Dermis blood vessel endothelial cell (primary cell): ENCODE results near the gene HCN1. TPM values are rescaled to one million over a fixed set of nuclear protein-coding genes. Genes with fewer than 3 reads are reported as not detected.

Source experiments
- DNase-seq: peaks from one replicate; pipeline ENCODE4 v3.0.0; 2010
- total RNA-seq: library from RNA; depleted of rRNA; stranded (reverse); fragments of >200 nt; gene quantifications from 2 replicates; pipeline ENCODE4 v1.2.3, GENCODE V29; 2014

HCN1 gene
- total RNA-seq: not detected in 2 replicates

DNA sequence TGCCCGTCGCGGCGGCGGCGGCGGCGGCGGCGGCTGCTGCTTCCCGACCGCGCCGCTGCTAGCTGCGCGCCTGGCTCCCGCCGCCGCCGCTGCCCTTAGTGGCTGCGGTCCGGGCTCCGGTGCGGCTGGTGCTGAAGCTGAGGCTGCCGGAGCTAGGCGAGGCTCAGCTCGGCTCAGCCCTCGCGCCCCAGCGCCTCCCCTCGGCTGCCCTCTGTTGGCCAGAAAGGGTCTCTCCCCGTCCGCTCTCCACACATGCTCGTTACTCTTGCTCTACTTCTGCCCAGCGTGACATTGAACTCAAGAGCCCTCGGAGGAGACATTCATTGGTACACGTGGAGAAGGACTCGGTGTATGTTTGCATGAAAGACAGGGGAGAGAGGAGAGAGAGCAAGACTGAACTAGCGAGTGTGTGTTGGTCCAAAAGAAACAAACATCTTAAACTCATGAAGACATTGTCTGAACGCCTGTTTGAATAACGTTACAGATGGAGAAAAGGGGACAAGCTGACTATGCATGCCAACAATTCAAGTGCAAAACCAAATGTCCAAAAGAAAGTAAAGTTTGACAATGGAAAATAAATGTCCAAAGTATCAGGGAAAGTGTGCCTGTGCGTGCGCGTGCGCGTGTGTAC, at the start of gene HCN1:
TSS of gene HCN1 (minus strand) at position 175 of the 631 bp plus-strand sequence.
- DNase-seq: peak; percentile 84

DNA sequence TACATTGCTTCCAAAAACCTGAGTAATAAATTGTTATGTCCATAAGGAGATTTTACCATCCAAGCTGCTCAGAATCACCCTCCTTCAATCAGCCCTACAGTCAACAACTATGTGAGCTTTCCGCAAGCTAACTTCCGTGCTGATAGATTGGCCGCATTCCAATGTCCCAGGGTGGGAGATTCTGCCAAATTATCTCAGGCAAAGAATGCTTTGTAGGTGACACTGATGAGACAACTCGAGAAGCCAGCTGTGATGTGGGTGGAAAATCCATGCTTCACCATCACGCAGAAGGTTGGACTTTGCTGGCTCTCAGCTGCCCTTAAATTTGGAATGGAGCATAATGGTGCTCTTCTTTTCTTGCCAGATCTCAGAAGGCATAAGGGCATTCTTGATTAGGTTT, 44.9 kb upstream of the HCN1 start:
- no peak for DNase-seq

DNA sequence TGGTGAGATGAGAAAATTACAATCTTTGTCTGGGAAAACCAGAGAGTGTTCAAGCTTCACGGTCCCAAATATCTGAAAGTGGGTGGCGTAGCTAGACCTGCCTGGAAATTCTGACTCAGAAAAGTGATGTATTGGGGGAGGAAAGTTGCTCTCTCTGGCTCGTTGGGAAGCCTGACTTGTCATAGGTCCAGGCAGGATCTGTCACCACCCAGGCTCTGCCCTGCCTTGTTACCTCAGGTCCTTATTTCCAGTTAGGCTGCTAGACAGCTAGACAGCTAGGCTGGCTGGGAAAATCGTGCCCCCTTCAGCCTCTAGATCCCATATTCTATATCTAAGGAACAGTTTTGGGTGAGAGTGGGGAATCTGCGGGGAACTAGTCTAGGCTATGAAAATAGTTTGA, 41.0 kb upstream of the HCN1 start:
- DNase-seq: no peak

DNA sequence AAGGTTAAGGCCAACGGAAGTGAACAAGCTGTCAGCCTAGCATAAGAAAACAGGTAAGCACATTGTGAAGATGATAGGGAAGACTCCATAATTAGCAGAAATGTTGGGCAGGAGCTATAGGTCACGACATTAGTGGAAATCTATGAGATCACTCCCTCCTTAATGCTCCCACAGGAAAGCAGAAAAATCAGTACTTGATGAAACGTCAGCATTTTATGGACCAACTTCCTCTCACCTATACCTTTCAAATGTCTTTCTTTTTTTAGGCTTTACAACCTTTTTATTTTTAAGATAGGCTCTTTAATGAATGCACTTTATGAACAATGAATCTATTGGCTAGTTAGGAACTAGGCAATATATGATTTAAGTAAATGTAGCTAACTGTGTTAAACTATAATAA, 29.4 kb upstream of the HCN1 start:
- no peak for DNase-seq

DNA sequence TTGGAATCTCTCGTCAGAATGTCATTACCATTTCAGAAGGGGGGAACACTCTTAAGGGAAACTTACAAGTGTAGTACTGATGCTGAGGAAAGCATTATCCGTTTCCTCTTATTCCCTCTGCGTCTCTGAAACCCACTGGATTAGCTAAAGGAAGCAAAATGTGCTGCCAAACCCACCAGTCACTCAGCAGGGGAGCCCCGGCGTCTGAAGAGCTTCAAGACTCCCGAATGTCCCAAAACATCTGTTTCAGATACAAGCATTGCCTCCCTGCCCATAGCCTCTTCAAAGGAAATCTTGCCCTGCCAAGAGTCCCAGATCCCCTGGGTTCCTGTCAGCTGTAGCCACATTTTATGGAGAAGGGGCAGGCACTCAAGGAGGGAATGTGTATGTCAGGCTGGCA, 1.0 kb upstream of the HCN1 start:
- no peak for DNase-seq

DNA sequence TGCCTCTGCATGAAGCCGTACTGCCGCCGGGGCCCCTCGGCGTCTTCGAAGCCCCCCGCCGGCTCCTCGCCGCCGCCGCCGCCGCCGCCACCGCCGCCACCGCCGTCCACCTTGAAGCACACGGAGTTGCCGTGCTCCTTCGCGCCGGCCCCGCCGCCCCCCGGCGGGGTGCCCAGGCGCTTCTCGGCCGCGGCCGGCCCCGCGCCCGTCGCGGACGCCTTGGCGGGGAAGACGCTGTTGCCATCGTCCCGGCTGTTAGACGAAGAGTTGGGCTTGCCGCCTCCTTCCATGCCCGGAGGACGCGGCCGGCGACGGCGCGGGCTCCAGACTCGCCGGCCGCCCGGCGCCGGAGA, 400 bp downstream of the HCN1 start:
- DNase-seq: no peak

DNA sequence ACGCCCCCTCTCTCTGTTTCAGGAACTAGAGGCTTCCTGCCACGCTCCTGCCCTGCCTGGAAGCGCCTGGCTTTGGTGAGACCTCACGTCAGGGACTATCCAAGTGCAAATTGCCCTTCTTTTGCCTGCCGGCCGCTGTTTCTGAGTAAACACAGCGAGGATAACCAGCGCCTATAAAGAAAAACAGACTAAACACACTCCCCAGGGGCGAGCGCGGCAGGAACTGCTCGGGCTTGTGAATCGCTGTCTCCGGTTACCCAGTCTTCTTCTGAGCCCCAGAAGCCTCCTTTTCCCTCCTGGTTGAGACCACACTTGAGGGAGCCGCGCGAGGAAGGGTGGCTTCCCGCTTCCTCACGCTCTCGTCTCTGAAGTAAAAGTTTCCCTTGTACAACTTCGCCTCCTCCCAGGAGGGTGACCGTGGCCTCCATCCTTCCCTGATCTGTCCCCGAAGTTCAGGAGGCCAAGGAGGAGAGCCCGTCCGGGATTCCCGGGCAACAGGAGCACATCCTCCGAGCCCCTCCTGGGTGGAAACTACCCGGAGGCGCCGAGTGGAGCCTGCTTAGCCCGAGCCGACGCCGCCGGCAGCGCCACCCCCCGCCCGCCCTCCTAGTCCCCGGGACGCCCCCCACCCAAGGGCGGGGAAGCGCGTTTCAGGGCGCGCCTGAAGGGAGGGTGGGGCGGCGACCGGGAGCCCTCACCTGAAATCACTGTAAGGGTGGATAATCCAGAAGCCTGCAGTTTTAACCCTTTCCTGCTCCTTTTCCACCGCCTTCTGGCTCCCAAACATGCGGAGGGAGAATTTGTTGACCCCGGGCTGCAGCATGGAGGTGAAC, 993 bp downstream of the HCN1 start:
- DNase-seq: no peak

DNA sequence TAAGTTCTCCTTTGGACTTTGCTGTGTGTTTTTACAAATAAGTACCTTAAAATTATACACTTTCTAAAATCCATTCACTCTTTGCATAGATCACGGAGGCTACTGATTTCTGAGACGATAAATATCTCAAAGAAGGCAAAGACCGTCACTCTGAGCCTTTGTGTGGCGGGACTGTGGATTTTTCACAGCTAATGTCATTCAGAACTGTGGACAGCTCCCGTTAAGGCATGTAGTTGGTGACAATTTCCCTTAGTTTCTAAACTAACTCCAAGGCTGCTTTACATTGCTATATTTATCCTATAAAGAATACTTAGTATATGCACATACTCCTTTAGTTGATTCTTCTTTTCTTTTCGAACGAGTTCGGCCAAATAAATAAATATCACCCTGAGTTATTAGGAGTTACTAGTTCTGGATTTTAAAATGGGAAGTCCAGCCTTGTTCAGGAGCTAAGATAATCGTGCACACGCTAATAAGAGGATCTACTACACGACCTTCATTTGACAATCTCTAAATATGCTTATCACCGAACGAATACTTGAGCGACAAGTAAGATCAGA, 1.8 kb downstream of the HCN1 start:
- peak; percentile 5 for DNase-seq

DNA sequence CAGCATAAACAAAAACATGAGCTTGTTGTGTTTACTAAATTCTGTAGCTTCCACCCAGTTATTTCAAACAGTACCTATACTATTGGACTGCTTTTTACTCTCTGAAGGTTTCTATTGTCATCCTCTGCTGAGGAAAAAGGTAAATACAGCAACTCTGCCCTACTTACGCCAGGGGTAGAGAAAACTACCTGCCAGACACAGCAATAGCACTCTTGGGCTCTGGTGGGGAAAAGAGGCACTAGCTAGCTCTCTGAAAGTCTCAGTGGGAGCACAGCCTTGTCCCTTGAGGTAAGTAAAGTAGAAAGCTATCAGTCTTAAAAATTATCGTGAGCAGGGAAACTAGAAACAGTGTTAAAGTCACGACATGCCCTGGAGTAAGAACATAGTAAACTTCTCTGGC, 3.7 kb downstream of the HCN1 start:
- no peak for DNase-seq

DNA sequence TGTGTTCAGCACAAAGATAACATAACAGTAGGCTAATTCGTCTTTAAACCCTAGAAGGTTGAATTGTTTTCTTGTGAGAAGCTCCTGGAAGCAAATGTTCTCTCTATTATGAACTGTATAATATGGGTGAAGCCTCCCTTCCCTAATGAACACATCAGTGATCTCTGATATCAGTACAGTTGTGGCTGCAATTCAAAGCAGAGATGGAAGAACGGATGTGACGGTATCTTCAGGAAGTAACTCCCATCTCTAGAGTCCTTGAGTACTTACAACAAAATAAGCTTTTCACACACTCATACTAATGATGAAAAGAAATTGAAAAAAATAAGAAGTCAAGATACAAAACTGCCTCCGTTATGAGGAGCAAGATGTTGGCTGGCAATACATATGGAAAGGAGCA, 4.5 kb downstream of the HCN1 start:
- DNase-seq: no peak

DNA sequence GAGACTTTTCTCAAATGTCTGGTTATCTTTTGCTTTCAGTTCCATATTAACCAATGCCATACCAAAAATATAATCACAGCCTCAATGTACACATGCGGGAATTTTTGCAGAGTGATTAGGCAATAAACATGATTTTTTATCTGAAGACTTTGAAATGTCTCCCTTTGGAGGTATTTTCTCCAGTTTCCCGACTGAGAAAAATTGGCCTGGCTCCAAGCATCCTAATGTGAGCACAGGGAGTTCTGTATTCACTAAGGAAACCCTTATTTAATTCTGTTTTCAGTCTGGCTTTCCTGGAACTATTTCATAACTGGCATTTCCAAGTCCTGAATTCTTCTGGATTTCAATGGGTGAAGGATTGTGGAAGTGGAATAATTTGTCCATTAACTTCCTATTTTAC, 8.5 kb downstream of the HCN1 start:
- no peak for DNase-seq

DNA sequence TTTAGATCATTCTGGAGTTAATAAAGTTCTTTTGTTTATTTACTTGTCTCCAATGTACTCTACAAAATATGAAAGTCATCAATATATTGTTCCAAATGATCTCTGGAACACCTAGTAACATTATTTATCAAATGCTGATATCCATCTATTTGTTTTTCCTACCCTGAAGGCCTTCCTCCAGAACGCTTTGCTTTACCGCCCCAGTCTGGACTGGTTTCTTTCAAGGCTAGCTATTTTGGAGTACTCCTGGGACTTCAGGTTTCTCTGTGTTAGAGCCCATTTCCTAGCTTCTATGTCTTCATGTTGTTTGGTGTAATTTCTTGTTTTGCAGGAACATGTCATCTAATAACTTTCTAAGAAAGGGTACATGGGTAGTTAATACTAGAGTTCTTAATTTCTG, 9.6 kb downstream of the HCN1 start:
- no peak for DNase-seq

DNA sequence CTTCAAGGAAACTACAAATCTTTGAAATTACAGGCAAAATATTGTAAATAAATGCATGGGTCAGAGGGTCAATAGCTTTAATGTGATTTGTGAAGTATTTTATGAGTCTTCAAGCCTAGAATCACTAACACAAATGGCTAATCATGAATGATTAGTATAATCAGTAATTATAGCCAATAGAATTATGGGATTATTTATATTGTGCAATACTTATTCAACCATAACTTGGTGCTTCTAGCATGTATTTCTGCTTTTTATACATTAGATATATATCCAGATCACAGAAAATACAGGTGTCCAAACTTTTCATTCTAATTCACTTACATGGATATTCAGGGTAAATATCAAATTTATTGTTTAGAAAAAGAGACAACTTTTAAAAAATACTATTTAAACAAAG, 12.1 kb downstream of the HCN1 start:
- DNase-seq: no peak

DNA sequence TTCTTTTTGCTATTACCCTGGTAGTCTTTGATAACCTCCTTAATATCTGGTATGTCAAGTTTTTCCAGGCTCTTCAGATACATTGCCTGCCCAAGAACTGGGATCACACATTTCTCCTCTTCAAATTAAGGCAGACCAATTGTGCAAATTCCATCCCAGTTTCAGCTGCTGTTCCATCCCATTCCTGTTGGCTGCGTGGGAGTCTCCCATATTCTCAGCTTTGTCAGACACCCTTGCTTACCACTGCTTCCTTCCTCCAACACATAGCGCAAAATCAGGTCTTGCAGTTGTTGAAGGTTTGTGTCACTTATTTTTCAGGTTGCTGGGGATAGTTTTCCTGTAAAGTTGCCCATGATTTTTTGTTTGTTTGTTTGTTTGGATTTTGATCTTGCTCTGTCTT, 15.2 kb downstream of the HCN1 start:
- DNase-seq: no peak

DNA sequence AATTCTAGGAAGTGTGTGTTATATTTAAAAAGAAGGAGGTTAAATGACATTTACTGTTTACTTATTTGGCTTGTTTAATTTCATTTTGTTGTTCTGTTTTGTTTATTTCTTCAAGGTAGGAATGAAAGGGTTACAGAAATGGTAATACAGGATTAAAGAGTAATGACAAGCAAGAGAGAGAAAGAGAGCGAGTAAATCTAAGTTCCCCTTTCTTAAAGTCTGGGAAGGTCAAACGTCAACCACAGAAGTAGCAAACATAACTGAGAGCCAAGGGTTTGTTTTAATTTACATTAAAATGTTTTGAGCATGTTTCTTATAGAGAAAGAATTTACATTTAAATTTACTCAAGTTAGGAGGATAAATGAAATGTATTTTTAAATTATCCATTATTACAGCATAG, 18.7 kb downstream of the HCN1 start:
- no peak for DNase-seq

DNA sequence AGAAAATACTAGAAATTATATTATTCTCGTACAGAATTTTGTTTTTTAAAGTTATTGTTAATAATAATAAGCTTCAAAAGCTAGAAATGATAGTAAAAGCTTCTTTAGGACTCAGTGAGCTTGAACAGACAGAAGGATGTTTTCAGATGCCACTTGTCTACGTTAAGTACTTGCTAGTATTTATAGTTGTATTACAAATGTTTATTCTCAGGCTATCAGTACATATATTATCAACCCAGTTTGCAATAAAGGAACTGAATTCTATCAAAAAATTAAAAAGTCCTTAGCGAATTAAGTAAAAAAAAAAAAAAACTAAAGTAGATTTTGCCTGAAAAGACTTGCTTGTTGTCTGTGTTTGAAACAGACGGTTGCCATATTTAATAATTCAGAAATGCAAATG, 23.9 kb downstream of the HCN1 start:
- DNase-seq: no peak

DNA sequence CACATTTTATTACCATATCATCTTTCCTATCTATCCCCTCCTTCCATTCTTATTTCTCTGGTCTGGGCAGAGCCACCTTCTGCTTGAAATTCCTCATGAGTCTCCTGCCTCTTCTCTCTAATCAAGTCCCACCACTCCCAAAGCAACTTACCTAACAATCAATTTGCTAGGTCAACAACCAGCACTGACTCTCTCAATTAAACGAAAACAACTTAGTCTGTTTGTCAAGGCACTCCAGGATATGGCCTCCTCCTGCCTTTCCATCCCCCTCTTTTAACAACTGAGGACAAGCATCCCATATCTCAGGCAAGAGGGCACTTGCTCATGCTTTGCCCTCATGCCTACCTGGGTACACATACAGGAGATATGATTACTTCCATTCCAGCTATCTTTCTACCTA, 47.4 kb downstream of the HCN1 start:
- no peak for DNase-seq

DNA sequence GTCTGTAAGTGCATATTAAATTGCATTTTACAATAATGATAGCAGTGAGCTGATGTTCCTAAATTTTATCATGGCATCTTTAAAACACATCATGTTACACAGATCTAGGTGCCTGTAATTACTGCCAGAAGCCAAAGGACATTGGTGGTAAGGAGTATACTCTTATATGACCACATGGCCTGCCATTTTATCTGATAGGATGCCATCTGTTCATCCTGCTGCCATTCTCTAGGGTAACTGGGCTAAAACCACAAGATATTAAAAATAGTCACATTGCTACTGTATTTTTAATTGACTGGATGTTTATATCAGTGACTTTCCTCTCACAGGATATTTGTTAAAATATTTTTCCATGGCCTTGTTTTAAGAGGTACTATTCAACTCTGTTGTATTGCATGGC, 53.1 kb downstream of the HCN1 start:
- DNase-seq: no peak

DNA sequence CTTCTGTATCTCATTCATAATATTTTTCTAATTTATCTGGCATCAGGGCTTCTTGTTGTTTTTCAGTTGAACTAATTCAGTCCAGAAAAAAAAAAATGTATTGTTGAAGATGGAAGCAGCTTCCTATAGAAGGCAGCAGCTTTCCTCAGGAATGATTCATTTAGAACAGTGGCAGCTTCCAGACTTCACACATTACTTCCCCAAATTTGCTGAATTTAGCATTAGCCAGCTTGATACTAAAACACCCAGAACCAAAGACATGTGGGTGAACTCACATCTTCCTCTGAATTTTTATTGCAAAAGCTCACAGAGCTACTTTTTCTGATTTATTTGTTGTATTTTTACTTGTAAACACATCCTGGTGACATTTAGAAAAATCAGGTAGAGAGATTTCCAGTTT, 53.8 kb downstream of the HCN1 start:
- DNase-seq: no peak

DNA sequence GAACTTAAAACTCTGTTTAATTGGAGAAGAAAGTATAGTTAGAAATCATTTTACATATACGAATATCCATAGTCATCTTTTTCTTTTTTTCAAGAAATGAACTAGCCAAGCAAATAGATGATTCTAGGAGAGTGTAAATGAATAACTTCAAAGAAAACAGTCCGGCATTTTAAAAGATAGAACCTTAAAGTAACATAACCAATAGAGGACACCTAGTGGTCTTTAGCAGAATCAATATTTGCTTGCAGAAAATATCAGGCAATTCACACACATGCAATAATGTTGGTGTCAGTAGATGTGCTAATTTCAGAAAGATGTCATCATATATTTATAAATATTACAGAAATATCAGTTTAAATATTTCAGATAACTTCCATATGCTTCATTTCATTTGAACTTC, 57.1 kb downstream of the HCN1 start:
- DNase-seq: peak; percentile 0

DNA sequence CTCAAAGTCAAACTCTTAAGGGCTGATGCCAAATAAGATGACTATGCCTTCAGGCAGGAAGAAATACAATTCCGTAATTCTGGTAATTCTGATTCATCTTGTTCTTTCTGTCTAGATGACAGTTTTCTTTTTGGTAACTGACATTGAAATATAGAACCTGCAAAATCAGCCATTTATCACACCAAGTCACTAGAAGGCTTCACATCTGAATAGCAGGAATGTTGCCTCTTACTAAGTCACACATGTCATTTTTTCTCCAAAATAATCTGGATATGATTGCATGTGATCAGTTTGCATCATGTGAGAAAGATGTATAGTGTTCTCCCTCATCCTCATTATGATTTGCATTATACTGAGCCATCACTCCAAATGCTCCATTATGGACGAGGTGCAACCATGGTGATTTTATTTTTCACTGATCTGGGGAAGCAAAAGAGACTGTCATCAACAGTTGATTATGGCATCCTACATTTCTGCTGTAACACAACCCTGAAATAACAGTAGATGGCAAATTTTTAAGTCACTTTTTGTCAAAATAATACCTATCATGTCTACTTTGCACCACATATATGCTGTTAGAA, 69.0 kb downstream of the HCN1 start:
- DNase-seq: no peak

DNA sequence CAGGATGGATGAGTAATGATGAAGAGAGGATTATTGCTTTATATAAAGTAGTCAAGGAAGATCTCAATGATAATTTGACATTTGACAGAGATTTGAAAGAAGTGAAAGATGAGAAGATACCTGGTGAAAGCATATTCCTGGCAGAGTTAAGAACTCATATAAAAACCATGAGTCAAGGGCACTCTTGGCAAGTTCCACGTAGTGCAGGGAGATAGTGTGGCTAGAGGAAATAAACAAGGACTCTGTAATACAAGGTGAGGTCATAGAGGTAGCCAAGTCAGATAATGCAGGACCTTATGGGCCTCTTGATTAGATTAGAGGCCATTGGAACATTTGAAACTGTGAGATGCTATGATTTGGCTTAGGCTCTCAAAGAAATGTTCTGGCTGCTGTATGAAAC, 72.3 kb downstream of the HCN1 start:
- no peak for DNase-seq

DNA sequence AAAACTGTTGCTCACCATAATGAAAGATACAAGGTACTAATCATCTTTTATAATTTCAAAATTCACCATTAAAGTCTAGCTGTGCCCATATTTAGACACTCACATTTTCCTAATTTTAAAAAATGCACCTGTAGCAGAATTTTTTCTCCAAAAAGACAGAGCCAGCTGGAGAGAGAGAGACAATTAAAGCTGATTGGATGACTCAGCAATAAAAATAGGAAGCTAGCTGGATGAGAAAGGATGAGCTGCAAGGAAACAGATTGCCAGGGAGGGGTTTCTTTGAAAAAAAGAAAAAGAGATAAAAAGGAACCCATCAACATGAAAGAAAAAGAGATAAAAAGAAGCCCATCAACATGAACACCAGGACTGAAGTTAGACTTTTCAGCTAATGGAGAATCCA, 73.8 kb downstream of the HCN1 start:
- no peak for DNase-seq

DNA sequence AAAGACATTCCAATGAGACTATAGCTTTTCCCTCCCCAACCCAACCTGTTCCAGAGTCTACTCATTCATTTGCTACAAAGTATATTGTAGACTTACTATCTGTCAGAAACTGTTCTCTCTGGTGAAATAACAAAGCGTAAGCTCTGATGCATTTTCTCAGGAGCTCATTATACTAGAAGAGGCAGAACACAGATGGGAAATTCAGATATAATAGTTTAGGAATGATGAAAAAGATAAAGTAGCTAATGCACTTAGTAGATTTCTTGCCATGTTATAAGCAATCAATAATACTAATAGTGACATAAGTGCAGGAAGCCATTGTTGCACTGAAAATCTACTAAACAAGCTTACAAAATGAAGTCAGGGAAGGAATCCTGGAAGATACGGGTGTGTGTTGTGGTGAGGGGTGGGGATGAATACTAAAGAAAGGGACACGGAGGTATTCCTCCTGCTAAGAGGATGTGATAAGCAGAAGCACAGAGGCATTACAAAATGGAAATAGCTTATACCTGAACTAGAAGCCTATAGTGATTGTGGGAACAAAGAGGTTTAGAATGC, 78.2 kb downstream of the HCN1 start:
- no peak for DNase-seq
